Left renal pelvis (tissue), 4 donors: ENCODE results near the gene CNNM4. TPM values are rescaled to one million over a fixed set of nuclear protein-coding genes. Genes with fewer than 3 reads are reported as not detected.

ENCODE experiments used
- DNase-seq, 4 donors: peaks; one replicate each; pipeline ENCODE4 v3.0.0-alpha.2; 2013; ENCODE audit warnings: low read depth in 4 of 4, low spot score in 3 of 4
- polyA plus RNA-seq, 4 donors: library from polyadenylated mRNA; unstranded; fragments of 120-200 nt; gene quantifications; one replicate each; pipeline ENCODE4 v1.2.1, GENCODE V29; 2013; ENCODE audit not compliant: insufficient read length in 4 of 4

Gene CNNM4
- polyA plus RNA-seq, 4 donors: 8.1 to 15.4 (median 12.5) TPM

- no peak for DNase-seq
Measured at GRCh38 chr2:96828436-96828835, 67.7 kb downstream of the CNNM4 start.

- DNase-seq: no peak
Measured at GRCh38 chr2:96828874-96829273, 68.2 kb downstream of the CNNM4 start.

GRCh38 chr2:96830044-96830562 lies 69.4 kb downstream of the CNNM4 start:
- DNase-seq: no peak

- no peak for DNase-seq
Measured at GRCh38 chr2:96831679-96832078, 71.0 kb downstream of the CNNM4 start.

- DNase-seq: no peak
Measured at GRCh38 chr2:96832408-96832753, 71.7 kb downstream of the CNNM4 start.

GRCh38 chr2:96832754-96833507 lies 72.2 kb downstream of the CNNM4 start:
- no peak for DNase-seq

GRCh38 chr2:96835830-96836229 lies 75.1 kb downstream of the CNNM4 start:
- no peak for DNase-seq

GRCh38 chr2:96837575-96837974 lies 76.9 kb downstream of the CNNM4 start:
- DNase-seq: no peak

GRCh38 chr2:96838345-96839292 lies 77.9 kb downstream of the CNNM4 start:
- DNase-seq: no peak

GRCh38 chr2:96839293-96839874 lies 78.7 kb downstream of the CNNM4 start:
- no peak for DNase-seq

- no peak for DNase-seq
Measured at GRCh38 chr2:96839875-96840850, 79.5 kb downstream of the CNNM4 start.

- no peak for DNase-seq
Measured at GRCh38 chr2:96841701-96842495, 81.2 kb downstream of the CNNM4 start.

GRCh38 chr2:96842600-96842999 lies 81.9 kb downstream of the CNNM4 start:
- DNase-seq: no peak

- no peak for DNase-seq
Measured at GRCh38 chr2:96843538-96844268, 83.0 kb downstream of the CNNM4 start, which contains the start of gene ANKRD23. Gene ANKRD23 (minus strand): TSS chr2:96844021. CDS start chr2:96843992, 29 bp downstream.

GRCh38 chr2:96844405-96844808 lies 83.7 kb downstream of the CNNM4 start:
- no peak for DNase-seq

- no peak for DNase-seq
Measured at GRCh38 chr2:96846825-96847224, 86.1 kb downstream of the CNNM4 start.

GRCh38 chr2:96847586-96847985 lies 86.9 kb downstream of the CNNM4 start:
- DNase-seq: no peak

GRCh38 chr2:96848264-96848663 lies 87.6 kb downstream of the CNNM4 start:
- DNase-seq: no peak
